Body of pancreas (tissue), 4 donors: ENCODE data around the gene SLC5A10. TPM values are rescaled to one million over a fixed set of nuclear protein-coding genes. Genes with fewer than 3 reads are reported as not detected.
"Not testable (repeated sequence)": the region's sequence is repeated elsewhere in the genome, so short reads cannot be mapped to it uniquely, and the experiment has no call there.

ENCODE experiments used
- ATAC-seq: fragments of 150-250 bp; one replicate; pipeline ENCODE4 v1.9.1; 2016
- DNase-seq, 4 donors: peaks; one replicate each; pipeline ENCODE4 v3.0.0-alpha.2; 2019
- H3K27ac ChIP-seq, 4 donors: fragments of 200-600 bp; sonication (generic); 1 replicate in 3 of 4; 2 replicates in 1 of 4; pipeline versions ENCODE4 v1.5.1 to v1.6.1; 2016 to 2019; ENCODE audit warnings: mild to moderate bottlenecking in 1 of 4, mixed read lengths in 1 of 4, moderate library complexity in 1 of 4
- H3K27me3 ChIP-seq, 2 donors: fragments of 200-600 bp; sonication (generic); one replicate each; pipeline ENCODE4 v1.6.0; 2016; ENCODE audit warnings: mild to moderate bottlenecking in 1 of 2
- H3K36me3 ChIP-seq, 2 donors: fragments of 200-600 bp; sonication (generic); replicated peaks in 1 of 2; 2 replicates each; pipeline ENCODE4 v1.5.1; 2016; ENCODE audit warnings: low read depth in 2 of 2; ENCODE audit not compliant: insufficient read depth in 1 of 2
- H3K4me1 ChIP-seq: fragments of 200-600 bp; sonication (generic); one replicate; pipeline ENCODE4 v1.6.0; 2016
- H3K4me3 ChIP-seq, 2 donors: fragments of 200-600 bp; sonication (generic); 1 replicate in 1 of 2; 2 replicates in 1 of 2; pipeline ENCODE4 v1.5.1; 2016 to 2019
- H3K9me3 ChIP-seq, 3 donors: fragments of 200-600 bp; sonication (generic); 1 replicate in 2 of 3; 2 replicates in 1 of 3; pipeline ENCODE4 v1.5.1; 2016
- POLR2A ChIP-seq, 3 donors: fragments of 450-650 bp; IDR thresholded peaks; one replicate each; pipeline ENCODE4 v1.6.1; 2016; ENCODE audit warnings: antibody characterized with exemption in 3 of 3, mild to moderate bottlenecking in 2 of 3
- WGBS, 2 donors: methylation state at CpG; one replicate each; pipeline ENCODE4 v1.1.5; 2017; 5-methylcytosine and 5-hydroxymethylcytosine counted together
- intact Hi-C: fragments of 100-400 bp; cut with DNase I; formaldehyde crosslinking; loops from one replicate; pipeline ENCODE4 v1.15.1; 2023
- small RNA-seq: library from RNA; depleted of rRNA; stranded (forward); fragments of <200 nt; gene quantifications from one replicate; pipeline ENCODE3, GENCODE V24; 2016
- total RNA-seq, 2 donors: library from RNA; depleted of rRNA; stranded (reverse); fragments of >200 nt; gene quantifications; one replicate each; pipeline ENCODE4 v1.1.0, GENCODE V29; 2016

The SLC5A10 gene
- total RNA-seq, 2 donors from 2014 or later: not detected

DNA sequence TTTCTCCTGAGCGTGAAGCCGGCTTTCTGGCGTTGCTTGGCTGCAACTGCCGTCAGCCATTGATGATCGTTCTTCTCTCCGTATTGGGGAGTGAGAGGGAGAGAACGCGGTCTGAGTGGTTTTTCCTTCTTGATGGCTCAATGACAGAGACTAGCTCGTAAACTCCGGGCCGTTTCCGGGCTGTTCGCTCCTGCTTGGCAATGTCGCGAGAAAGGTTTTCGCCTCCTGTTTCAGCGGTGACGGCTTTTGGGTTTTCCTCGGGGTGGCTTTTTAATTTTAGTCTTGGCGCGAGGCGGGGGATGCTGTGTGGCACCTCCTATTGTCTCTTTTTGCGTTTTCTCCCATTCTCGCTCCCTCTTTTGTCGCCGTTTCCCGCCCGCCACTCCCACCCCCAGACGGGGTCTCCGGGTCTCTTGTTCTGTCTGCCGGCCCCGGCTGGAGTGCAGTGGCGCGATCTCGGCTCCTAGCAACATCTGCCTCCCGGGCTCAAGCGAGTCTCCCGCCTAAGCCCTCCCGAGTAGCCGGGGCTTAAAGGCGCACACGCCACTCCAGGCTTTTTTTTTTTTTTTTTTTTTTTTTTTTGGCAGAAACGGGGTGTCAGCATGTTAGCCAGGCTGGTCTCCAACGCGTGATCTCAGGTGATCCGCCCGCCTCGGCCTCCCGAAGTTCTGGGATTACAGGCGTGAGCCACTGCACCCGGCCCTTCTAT lies 110.2 kb downstream of the SLC5A10 start:
- H3K9me3 ChIP-seq, H3K4me3 ChIP-seq, H3K36me3 ChIP-seq, intact Hi-C loops, H3K27me3 ChIP-seq, H3K4me1 ChIP-seq: not testable (repeated sequence)
- peak overlapping the region in 3 of 4 donors; percentile 34 to 55 (median 52) for H3K27ac ChIP-seq
- TF ChIP-seq POLR2A (IDR thresholded peaks at IDR 0.05): peak in 2 of 3 donors; percentile 66 to 77
- peak; percentile 49 to 86 (median 70) for DNase-seq
- peak; percentile 49 for ATAC-seq
- WGBS, 2 donors: 0% methylated on average over 9 of the region's 51 CpGs; no CpG with 5 or more reads in 1 of the 2 donors

DNA sequence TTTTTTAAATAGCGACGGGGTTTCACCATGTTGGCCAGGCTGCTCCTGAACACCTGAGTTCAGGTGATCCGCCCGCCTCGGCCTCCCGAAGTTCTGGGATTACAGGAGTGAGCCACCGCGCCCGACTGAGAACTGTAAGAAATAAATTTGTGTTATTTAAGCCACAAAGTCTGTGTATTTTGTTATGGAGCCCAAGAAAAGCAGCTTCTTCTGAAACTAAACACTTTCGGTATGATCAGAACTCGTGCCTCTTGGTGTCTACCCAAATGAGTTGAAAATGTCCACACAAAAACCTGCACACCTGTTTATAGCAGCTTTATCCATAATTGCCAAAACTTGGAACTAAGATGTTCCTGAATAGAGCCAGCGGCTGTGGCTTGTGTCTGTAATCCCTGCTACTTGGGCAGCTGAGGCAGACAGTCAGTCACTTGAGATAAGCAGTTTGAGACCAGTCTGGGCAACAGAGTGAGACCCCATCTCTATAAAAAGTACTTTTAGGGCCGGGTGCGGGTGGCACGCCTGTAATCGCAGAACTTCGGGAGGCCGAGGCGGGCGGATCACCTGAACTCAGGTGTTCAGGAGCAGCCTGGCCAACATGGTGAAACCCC lies 110.9 kb downstream of the SLC5A10 start:
- intact Hi-C loops, H3K36me3 ChIP-seq, H3K27me3 ChIP-seq, H3K4me3 ChIP-seq, DNase-seq, H3K9me3 ChIP-seq, H3K4me1 ChIP-seq, H3K27ac ChIP-seq: not testable (repeated sequence)
- ATAC-seq: peak; percentile 79
- no CpG with 5 or more reads among the region's 20 CpGs for WGBS, 2 donors

- H3K27ac ChIP-seq: peak overlapping the region in 1 of 4 donors; percentile 79
- H3K9me3 ChIP-seq, H3K27me3 ChIP-seq, H3K4me1 ChIP-seq, intact Hi-C loops, H3K4me3 ChIP-seq, H3K36me3 ChIP-seq: not testable (repeated sequence)
- peak; percentile 69 to 99 (median 98) for TF ChIP-seq POLR2A (IDR thresholded peaks at IDR 0.05)
- DNase-seq (peak; percentile 65 to 94 (median 70)), ATAC-seq (peak; percentile 31)
- WGBS, 2 donors: 0% methylated on average over 33 of the region's 44 CpGs; no CpG with 5 or more reads in 1 of the 2 donors
Measured at GRCh38 chr17:19063326-19063956, 111.5 kb downstream of the SLC5A10 start.

DNA sequence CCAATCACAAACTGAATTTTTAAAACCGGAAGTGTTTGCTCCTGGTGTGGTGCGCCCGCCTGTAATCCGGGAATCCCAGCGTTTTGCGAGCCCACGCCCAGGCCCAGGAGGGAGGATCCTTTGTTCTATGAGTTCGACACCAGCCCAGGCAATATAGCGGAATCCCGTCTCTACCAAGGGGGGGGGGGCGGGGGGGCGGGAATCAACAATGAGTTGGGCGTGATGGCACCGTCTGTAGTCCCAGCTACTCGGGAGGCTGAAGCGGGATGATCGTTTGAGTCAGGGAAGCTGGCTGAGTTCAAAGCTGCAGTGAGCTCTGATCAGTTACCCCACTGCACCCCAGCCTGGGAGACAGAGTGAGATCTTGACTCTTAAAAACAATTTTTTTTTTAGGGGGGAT lies 112.4 kb downstream of the SLC5A10 start:
- H3K4me3 ChIP-seq, H3K27me3 ChIP-seq, H3K4me1 ChIP-seq, H3K9me3 ChIP-seq, ATAC-seq, intact Hi-C loops, H3K36me3 ChIP-seq: not testable (repeated sequence)
- H3K27ac ChIP-seq: peak overlapping the region in 1 of 4 donors; percentile 51
- peak in 1 of 4 donors; percentile 9 for DNase-seq
- WGBS, 2 donors: no CpG with 5 or more reads among the region's 17 CpGs

- WGBS, 2 donors: no CpG with 5 or more reads among the region's 34 CpGs
- H3K27me3 ChIP-seq, H3K36me3 ChIP-seq, H3K9me3 ChIP-seq, H3K27ac ChIP-seq, H3K4me3 ChIP-seq, DNase-seq, H3K4me1 ChIP-seq, intact Hi-C loops: not testable (repeated sequence)
- peak; percentile 96 for ATAC-seq
Measured at GRCh38 chr17:19070318-19071168, 118.6 kb downstream of the SLC5A10 start.

Small RNA genes lying within 50 kb of the gene (small RNA-seq; reads per million reads assigned to genes)
- gene AC090286.3 (not detected), gene RF00324 (not detected)

Other genes starting within 250 kb of the SLC5A10 start
- gene FBXW10, start 208.1 kb upstream of the SLC5A10 start, total RNA-seq: not detected
- gene TVP23B, start 171.0 kb upstream of the SLC5A10 start, total RNA-seq: 10 to 100 TPM; 17.5 to 23.3 TPM
- gene PRPSAP2, start 94.0 kb upstream of the SLC5A10 start, total RNA-seq: 10 to 100 TPM; 16.6 to 35.6 TPM
- gene FAM83G, start 52.6 kb downstream of the SLC5A10 start, total RNA-seq: 10 to 100 TPM; 11.4 to 16.5 TPM
- gene GRAP, start 94.8 kb downstream of the SLC5A10 start, total RNA-seq: 1 to 10 TPM in 1 of 2 donors, under 1 TPM in 1; 0.33 to 1.8 TPM
- gene GRAPL, start 175.4 kb downstream of the SLC5A10 start, total RNA-seq: not detected